UCSD-AML1 (cell line): Measurements from ENCODE around the gene FGFBP3.
A peak's percentile ranks its signal among the peaks of the same experiment; 100 is the strongest.

Source experiments
- DNase-seq: peaks from one replicate; lab custom pipeline; 2025; ENCODE audit not compliant: unreplicated experiment; lab: John Stamatoyannopoulos, UW

The FGFBP3 gene

GRCh38 chr10:91909117-91909677 lies at the start of gene FGFBP3:
Gene FGFBP3 (minus strand): TSS chr10:91909486. CDS start chr10:91908969, 517 bp downstream.
- peak; percentile 18 for DNase-seq

- DNase-seq: no peak
These were observed 47.8 kb upstream of the FGFBP3 start for GRCh38 chr10:91957091-91957490.

- DNase-seq: no peak
These were observed 45.8 kb upstream of the FGFBP3 start for GRCh38 chr10:91955114-91955513.

- no peak for DNase-seq
These were observed 44.4 kb upstream of the FGFBP3 start for GRCh38 chr10:91953600-91954160.

- DNase-seq: no peak
These were observed 35.8 kb upstream of the FGFBP3 start for GRCh38 chr10:91944880-91945630.

GRCh38 chr10:91941426-91941825 lies 32.1 kb upstream of the FGFBP3 start:
- DNase-seq: no peak

GRCh38 chr10:91939653-91940052 lies 30.4 kb upstream of the FGFBP3 start:
- no peak for DNase-seq

- DNase-seq: no peak
These were observed 26.6 kb upstream of the FGFBP3 start for GRCh38 chr10:91935886-91936285.

GRCh38 chr10:91932737-91933136 lies 23.5 kb upstream of the FGFBP3 start:
- DNase-seq: no peak

- no peak for DNase-seq
These were observed 22.4 kb upstream of the FGFBP3 start for GRCh38 chr10:91931526-91932190.

GRCh38 chr10:91930939-91931338 lies 21.7 kb upstream of the FGFBP3 start:
- DNase-seq: no peak

- no peak for DNase-seq
These were observed 15.7 kb upstream of the FGFBP3 start for GRCh38 chr10:91925022-91925320.

GRCh38 chr10:91924212-91925021 lies 15.1 kb upstream of the FGFBP3 start:
- no peak for DNase-seq

GRCh38 chr10:91923371-91924211 lies 14.3 kb upstream of the FGFBP3 start, which contains the start of gene BTAF1:
Gene BTAF1 (plus strand): TSS chr10:91923770. CDS start chr10:91924077, 307 bp downstream.
- peak; percentile 90 for DNase-seq

- DNase-seq: no peak
These were observed 10.4 kb upstream of the FGFBP3 start for GRCh38 chr10:91919651-91920050.

GRCh38 chr10:91910467-91910866 lies 1.2 kb upstream of the FGFBP3 start:
- DNase-seq: no peak

GRCh38 chr10:91908337-91909116 lies 759 bp downstream of the FGFBP3 start:
- DNase-seq: peak; percentile 87

- no peak for DNase-seq
These were observed 1.4 kb downstream of the FGFBP3 start for GRCh38 chr10:91907914-91908336.

GRCh38 chr10:91907033-91907594 lies 2.2 kb downstream of the FGFBP3 start:
- DNase-seq: no peak
